Osteocyte (in vitro differentiated cells): ENCODE results near the gene SLC6A5. TPM values are rescaled to one million over a fixed set of nuclear protein-coding genes. Genes with fewer than 3 reads are reported as not detected.

ENCODE experiments used
- DNase-seq: peaks from one replicate; pipeline ENCODE4 v3.0.0; 2021; ENCODE audit warnings: mixed read lengths; ENCODE audit not compliant: unreplicated experiment; ENCODE audit errors: extremely low spot score
- H3K27ac Mint-ChIP-seq: one replicate; pipeline ENCODE4 v1.8.0; 2021; ENCODE audit warnings: mild to moderate bottlenecking, mixed read lengths; ENCODE audit not compliant: unreplicated experiment
- H3K27me3 Mint-ChIP-seq: one replicate; pipeline ENCODE4 v1.8.0; 2021; ENCODE audit warnings: mixed read lengths; ENCODE audit not compliant: unreplicated experiment
- H3K36me3 Mint-ChIP-seq: one replicate; pipeline ENCODE4 v1.8.0; 2021; ENCODE audit warnings: mixed read lengths; ENCODE audit not compliant: unreplicated experiment
- H3K4me1 Mint-ChIP-seq: one replicate; pipeline ENCODE4 v1.8.0; 2021; ENCODE audit warnings: mixed read lengths; ENCODE audit not compliant: unreplicated experiment
- H3K4me3 Mint-ChIP-seq: one replicate; pipeline ENCODE4 v1.8.0; 2021; ENCODE audit warnings: mild to moderate bottlenecking, moderate library complexity, mixed read lengths; ENCODE audit not compliant: unreplicated experiment
- H3K9me3 Mint-ChIP-seq: one replicate; pipeline ENCODE4 v1.8.0; 2021; ENCODE audit warnings: mixed read lengths; ENCODE audit not compliant: unreplicated experiment
- CTCF ChIP-seq: fragments of 200-600 bp; sonication (generic); IDR thresholded peaks from 2 replicates; pipeline ENCODE4 v1.5.0; 2021; ENCODE audit warnings: antibody characterized with exemption, mild to moderate bottlenecking, moderate library complexity
- total RNA-seq: library from RNA; stranded (reverse); gene quantifications from 2 replicates; pipeline ENCODE4 v1.2.1, GENCODE V29; 2021

Gene SLC6A5
- total RNA-seq, 1 donor from 2014 or later, result not detected

GRCh38 chr11:20616920-20617319 is 17.5 kb downstream of the SLC6A5 start:
- no peaks in the 10 kb centered on the region for H3K4me1 Mint-ChIP-seq
- no peaks in the 10 kb centered on the region for H3K9me3 Mint-ChIP-seq
- H3K27me3 Mint-ChIP-seq, result peaks cover 19% of the 10 kb centered on the region
- no peak overlapping the region for H3K27ac Mint-ChIP-seq
- no peaks in the 10 kb centered on the region for H3K36me3 Mint-ChIP-seq
- no peak for DNase-seq
- H3K4me3 Mint-ChIP-seq, result no peak overlapping the region
- TF ChIP-seq CTCF, result no peak

- no peak for TF ChIP-seq CTCF
- Mint-ChIP-seq H3K4me1 (no peaks in the 10 kb centered on the region), H3K4me3 (no peak overlapping the region), H3K27ac (no peak overlapping the region), H3K9me3 (no peaks in the 10 kb centered on the region), H3K36me3 (no peaks in the 10 kb centered on the region), H3K27me3 (peaks cover 15% of the 10 kb centered on the region)
- no peak for DNase-seq
Observed at GRCh38 chr11:20617346-20618005, 18.1 kb downstream of the SLC6A5 start.

GRCh38 chr11:20618083-20618482 is 18.7 kb downstream of the SLC6A5 start:
- TF ChIP-seq CTCF, result no peak
- no peak for DNase-seq
- Mint-ChIP-seq H3K4me1 (no peaks in the 10 kb centered on the region), H3K27ac (no peak overlapping the region), H3K27me3 (peaks cover 15% of the 10 kb centered on the region), H3K36me3 (no peaks in the 10 kb centered on the region), H3K4me3 (no peak overlapping the region), H3K9me3 (no peaks in the 10 kb centered on the region)

GRCh38 chr11:20620988-20621387 is 21.6 kb downstream of the SLC6A5 start:
- H3K9me3 Mint-ChIP-seq, result no peaks in the 10 kb centered on the region
- no peak for DNase-seq
- no peaks in the 10 kb centered on the region for H3K36me3 Mint-ChIP-seq
- peaks cover 3% of the 10 kb centered on the region for H3K27me3 Mint-ChIP-seq
- H3K27ac Mint-ChIP-seq, result no peak overlapping the region
- TF ChIP-seq CTCF, result no peak
- H3K4me3 Mint-ChIP-seq, result no peak overlapping the region
- H3K4me1 Mint-ChIP-seq, result no peaks in the 10 kb centered on the region

- H3K4me3 Mint-ChIP-seq, result no peak overlapping the region
- H3K36me3 Mint-ChIP-seq, result no peaks in the 10 kb centered on the region
- H3K27me3 Mint-ChIP-seq, result peaks cover 3% of the 10 kb centered on the region
- no peak for TF ChIP-seq CTCF
- DNase-seq, result no peak
- no peaks in the 10 kb centered on the region for H3K9me3 Mint-ChIP-seq
- H3K27ac Mint-ChIP-seq, result no peak overlapping the region
- no peaks in the 10 kb centered on the region for H3K4me1 Mint-ChIP-seq
Observed at GRCh38 chr11:20621679-20622078, 22.3 kb downstream of the SLC6A5 start.
